SK-N-SH (cell line): ENCODE data around the gene ODAD2.

Source experiments
- EP300 ChIP-seq, 2 experiments: IDR thresholded peaks; 2 replicates each; pipeline versions ENCODE4 v1.4.0 to v1.6.1; 2012; ENCODE audit warnings: borderline replicate concordance in 1 of 2, low read depth in 1 of 2, low read length in 1 of 2
- EZH2phosphoT487 ChIP-seq: fragments of 200-600 bp; sonication (generic); IDR thresholded peaks from 2 replicates; pipeline ENCODE4 v1.6.1; 2017; ENCODE audit warnings: low read depth, mixed run types, mild to moderate bottlenecking, antibody characterized with exemption, moderate library complexity, borderline replicate concordance
- FOXJ3 ChIP-seq: sonication (generic); formaldehyde crosslinking; IDR thresholded peaks from 2 replicates; pipeline ENCODE4 v1.5.1; 2020; ENCODE audit warnings: mild to moderate bottlenecking, missing genetic modification reagents
- IRF3 ChIP-seq: fragments of 150-350 bp; IDR thresholded peaks from 2 replicates; pipeline ENCODE4 v1.6.1; 2016; ENCODE audit warnings: mild to moderate bottlenecking, low read depth, low read length
- MEF2A ChIP-seq: IDR thresholded peaks from 2 replicates; pipeline ENCODE4 v1.4.0; 2012; ENCODE audit warnings: low read depth, borderline replicate concordance
- MXI1 ChIP-seq: IDR thresholded peaks from 2 replicates; pipeline ENCODE4 v1.6.1; 2012; ENCODE audit warnings: mild to moderate bottlenecking, low read depth, low read length, improper control_type of control experiment
- NRF1 ChIP-seq: IDR thresholded peaks from 2 replicates; pipeline ENCODE4 v1.6.1; 2012; ENCODE audit warnings: low read depth, mild to moderate bottlenecking, low read length
- POLR2AphosphoS5 ChIP-seq: IDR thresholded peaks from 2 replicates; pipeline ENCODE4 v1.6.1; 2012; ENCODE audit warnings: low read depth, low read length
- SMC3 ChIP-seq: IDR thresholded peaks from 2 replicates; pipeline ENCODE4 v1.6.1; 2012; ENCODE audit warnings: low read depth, low read length, improper control_type of control experiment
- YY1 ChIP-seq: IDR thresholded peaks from 2 replicates; pipeline ENCODE4 v1.4.0; 2012; ENCODE audit warnings: low read depth, mild to moderate bottlenecking
- TF ChIP-seq, protein P1 (sequence below): fragments of 200-600 bp; sonication (generic); IDR thresholded peaks from 2 replicates; pipeline ENCODE4 v1.6.1; 2017; ENCODE audit warnings: antibody characterized with exemption, mild to moderate bottlenecking, moderate library complexity

GRCh38 chr10:27783660-27784059 is 215.2 kb downstream of the ODAD2 start:
- TF ChIP-seq POLR2AphosphoS5 (no peak), YY1 (no peak), FOXJ3 (CRISPR knock-in tag) (no peak), MXI1 (no peak), IRF3 (no peak), SMC3 (no peak), MEF2A (no peak), EZH2phosphoT487 (no peak), NRF1 (no peak), EP300 (IDR thresholded peaks at IDR 0.05; ENCODE audit: borderline replicate concordance in 1 of 2, low read depth in 1 of 2, low read length in 1 of 2) (no peak)
- TF ChIP-seq, protein P1, sequence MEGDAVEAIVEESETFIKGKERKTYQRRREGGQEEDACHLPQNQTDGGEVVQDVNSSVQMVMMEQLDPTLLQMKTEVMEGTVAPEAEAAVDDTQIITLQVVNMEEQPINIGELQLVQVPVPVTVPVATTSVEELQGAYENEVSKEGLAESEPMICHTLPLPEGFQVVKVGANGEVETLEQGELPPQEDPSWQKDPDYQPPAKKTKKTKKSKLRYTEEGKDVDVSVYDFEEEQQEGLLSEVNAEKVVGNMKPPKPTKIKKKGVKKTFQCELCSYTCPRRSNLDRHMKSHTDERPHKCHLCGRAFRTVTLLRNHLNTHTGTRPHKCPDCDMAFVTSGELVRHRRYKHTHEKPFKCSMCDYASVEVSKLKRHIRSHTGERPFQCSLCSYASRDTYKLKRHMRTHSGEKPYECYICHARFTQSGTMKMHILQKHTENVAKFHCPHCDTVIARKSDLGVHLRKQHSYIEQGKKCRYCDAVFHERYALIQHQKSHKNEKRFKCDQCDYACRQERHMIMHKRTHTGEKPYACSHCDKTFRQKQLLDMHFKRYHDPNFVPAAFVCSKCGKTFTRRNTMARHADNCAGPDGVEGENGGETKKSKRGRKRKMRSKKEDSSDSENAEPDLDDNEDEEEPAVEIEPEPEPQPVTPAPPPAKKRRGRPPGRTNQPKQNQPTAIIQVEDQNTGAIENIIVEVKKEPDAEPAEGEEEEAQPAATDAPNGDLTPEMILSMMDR, result peak; percentile 21; the same call in 1 of the 2 replicates
